GM18498 (cell line): ENCODE results near the gene ECI1.

ENCODE experiments used
- ATAC-seq: cut with Tn5 transposase; IDR thresholded peaks from one replicate; pipeline ENCODE4 v1.9.1; 2021; ENCODE audit warnings: mild to moderate bottlenecking, moderate library complexity; ENCODE audit not compliant: unreplicated experiment

The ECI1 gene

DNA sequence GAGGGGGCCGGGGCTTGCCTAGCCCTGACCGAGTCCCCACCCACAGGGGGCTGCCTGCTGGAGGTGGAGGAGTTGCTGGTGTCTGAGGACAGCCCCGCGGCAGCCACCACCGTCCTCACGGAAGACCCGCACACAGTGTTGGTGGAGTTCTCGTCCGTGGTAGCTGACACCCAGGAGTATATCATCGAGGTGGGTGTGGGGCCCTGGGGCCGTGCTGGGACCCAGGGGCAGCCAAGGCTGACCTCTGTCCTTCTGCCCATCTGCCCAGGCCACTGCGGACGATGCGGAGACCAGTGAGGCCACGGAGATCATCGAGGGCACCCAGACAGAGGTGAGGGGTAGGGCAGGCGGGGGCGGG lies 16.6 kb downstream of the ECI1 start:
- ATAC-seq, result no peak

- no peak for ATAC-seq
These were observed 17.2 kb downstream of the ECI1 start for GRCh38 chr16:2233872-2234812.

DNA sequence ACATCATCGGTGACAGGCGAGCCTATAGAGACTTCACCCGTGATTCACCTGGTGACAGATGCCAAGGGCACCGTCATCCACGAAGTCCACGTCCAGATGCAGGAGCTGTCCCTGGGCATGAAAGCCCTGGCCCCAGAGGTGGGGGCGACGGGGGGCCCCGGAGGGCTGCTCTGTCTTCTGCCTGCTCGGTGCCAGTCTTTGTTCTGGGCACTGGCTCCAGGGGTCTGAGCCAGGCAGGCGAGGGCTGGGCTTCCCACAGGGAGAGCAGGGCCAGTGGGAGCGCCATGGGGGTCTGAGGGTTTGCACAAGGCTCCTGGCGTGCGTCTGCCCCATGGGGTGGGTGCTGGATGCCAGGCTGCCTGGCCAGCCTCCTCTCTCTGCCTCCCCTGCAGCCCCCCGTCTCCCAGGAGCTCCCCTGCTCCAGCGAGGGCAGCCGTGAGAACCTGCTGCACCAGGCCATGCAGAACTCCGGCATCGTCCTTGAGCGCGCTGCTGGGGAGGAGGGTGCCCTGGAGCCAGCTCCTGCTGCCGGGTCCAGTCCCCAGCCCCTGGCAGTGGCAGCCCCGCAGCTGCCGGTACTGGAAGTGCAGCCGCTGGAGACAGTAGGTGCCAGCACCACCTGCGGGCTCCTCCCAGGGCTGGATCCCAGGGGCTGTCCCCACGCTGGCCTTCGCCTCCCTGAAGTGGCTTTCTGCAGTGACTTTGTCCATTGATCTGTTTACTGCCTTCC lies 18.2 kb downstream of the ECI1 start:
- no peak for ATAC-seq

- ATAC-seq, result no peak
These were observed 19.0 kb downstream of the ECI1 start for GRCh38 chr16:2232094-2232990.

- no peak for ATAC-seq
These were observed 20.1 kb downstream of the ECI1 start for GRCh38 chr16:2231016-2231931.

DNA sequence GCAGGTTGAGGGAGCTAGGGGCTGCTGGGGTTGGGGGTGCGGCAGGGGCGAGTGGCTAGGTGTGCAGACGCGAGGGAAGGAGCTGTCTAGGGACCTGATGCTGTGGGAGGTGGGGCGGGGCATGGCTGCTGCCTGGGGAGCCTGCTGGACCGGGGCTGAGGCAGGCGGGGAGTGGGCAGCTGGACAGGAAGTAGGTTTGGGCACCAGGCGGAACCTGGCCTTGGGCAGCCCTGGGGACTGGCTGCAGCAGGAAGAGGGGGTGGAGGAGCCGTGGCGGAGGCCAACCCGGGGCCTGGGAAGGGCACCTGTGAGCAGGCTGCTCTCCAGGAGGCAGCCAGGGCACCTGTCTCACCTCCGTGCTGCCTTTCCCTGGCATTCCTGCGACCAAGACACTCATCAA lies 21.0 kb downstream of the ECI1 start:
- ATAC-seq, result no peak

DNA sequence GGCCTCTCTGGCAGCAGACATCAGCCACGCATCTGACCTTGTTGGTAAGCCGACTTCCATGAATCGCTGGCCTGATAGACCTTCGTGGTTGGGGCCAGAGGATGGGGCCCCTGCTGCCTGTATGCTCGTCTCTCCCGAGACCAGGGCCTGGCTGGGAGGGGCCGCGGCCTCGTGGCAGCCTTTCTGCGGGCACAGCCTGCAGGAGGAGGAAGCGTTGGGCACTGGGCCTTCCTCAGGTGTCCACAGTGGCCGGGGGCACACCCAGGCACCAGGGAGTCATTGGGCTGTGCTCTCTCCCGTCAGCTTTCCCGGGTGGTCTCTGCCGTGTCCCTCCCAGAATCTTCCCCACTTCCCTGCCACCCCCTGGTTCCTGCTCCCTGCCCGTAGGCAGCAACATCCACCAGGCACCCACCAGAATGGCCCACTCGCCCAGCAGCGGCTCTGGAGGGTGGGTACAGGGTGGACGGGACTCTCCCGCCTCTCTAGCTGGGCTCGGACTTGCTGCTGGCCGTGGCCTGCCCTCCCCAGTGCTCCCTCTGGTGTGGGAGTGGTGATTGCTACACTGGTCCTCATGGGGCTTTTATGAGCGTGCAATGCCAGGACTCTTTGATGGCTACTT lies 21.6 kb downstream of the ECI1 start:
- no peak for ATAC-seq

- no peak for ATAC-seq
These were observed 22.3 kb downstream of the ECI1 start for GRCh38 chr16:2229091-2229490.

GRCh38 chr16:2228161-2228824 lies 23.1 kb downstream of the ECI1 start:
- no peak for ATAC-seq

- ATAC-seq, result no peak
These were observed 24.5 kb downstream of the ECI1 start for GRCh38 chr16:2226918-2227317.

DNA sequence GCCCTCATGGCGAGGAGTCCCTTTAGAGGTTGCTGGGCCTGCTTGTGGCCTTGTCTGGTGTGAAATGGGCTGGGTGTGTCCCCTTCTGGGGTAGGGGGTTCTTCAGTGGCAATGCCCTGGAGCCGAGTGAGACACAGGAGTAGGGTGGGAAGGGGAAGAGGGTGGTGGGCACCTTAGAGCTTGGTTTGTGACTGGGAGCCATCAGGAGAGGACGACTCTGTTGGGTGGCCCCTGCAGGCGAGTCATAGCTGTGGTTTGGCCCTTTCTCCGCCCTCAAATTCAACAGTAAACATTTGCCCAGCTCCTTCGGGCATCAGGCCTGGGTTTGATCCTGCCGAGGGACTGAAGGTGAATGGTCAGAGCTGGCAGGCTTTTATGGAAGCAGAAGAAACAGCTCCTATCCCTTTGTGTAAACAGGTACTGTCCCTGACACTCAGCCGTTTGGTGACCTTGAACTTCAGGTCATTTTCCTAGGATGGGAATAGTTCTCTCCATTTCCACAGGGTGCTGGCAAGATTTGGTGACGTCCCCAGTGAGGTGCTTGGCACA lies 25.1 kb downstream of the ECI1 start:
- ATAC-seq, result no peak

DNA sequence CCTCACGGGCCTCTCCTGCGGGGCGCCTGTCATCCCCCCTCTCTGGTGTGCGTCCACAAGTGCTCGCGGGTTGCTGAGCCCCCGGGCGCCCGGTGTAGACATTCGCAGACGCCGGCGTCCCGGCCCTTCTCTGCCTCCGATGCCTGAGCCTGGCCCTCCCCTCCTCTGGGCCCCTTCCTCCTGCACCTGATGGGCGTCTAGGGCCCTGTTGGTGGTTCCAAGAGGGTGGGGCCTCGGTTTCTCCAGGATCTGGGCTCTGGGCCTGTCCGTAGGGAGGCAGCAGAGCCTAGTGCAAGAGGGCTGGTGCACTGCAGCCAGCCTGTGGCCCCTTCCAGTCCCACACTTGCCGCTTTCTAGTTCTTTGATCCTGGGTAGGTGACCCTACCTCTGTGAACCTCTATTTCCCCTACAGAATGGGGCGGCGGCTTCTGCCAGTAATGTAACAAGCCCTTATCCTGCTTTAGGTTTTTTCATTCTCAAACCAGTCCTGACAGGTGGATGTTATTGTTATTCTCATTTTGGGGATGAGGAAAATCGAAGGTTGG lies 27.4 kb downstream of the ECI1 start:
- ATAC-seq, result peak; percentile 14

DNA sequence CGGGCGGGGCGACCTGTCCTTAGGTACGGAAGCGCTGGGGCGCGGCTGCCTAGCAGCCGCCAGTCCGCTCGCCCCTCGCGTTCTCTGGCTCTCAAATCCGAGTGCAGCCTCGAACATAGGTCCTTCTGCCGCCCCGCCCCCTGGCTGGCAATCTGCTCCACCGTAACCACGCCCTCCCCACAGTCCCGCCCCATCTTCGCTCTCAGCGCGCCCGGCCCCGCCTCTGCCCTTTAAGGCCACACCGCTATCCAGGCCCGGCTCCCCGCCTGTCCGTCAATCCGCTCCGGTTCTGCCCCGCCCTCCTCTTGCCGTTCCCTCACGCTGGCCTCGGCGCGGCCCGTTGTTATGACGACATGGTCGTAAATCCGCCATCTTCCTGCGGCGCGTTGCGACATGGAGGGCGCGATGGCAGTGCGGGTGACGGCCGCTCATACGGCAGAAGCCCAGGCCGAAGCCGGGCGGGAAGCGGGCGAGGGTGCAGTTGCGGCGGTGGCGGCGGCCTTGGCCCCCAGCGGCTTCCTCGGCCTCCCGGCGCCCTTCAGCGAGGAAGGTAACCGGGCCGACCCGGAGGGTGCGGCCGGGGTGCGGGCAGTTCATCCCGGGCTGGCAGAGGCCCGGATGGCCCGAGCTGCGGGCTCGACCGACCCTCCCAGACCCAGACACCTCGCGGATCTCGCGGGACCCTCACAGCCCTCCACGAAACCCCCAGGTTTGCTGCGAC lies 28.0 kb downstream of the ECI1 start, which contains the start of gene E4F1:
Gene E4F1 (plus strand): TSS at position 371 of the 721 bp plus-strand sequence. CDS start 23 bp downstream, at position 394.
- peak; percentile 96 for ATAC-seq

- ATAC-seq, result no peak
These were observed 35.1 kb downstream of the ECI1 start for GRCh38 chr16:2216330-2216729.

- ATAC-seq, result peak; percentile 83
These were observed 36.7 kb downstream of the ECI1 start, which contains the start of gene PGP for GRCh38 chr16:2214719-2214968. Gene PGP, minus strand, starts transcription at chr16:2214840. Its CDS starts 63 bp downstream, at chr16:2214777.

DNA sequence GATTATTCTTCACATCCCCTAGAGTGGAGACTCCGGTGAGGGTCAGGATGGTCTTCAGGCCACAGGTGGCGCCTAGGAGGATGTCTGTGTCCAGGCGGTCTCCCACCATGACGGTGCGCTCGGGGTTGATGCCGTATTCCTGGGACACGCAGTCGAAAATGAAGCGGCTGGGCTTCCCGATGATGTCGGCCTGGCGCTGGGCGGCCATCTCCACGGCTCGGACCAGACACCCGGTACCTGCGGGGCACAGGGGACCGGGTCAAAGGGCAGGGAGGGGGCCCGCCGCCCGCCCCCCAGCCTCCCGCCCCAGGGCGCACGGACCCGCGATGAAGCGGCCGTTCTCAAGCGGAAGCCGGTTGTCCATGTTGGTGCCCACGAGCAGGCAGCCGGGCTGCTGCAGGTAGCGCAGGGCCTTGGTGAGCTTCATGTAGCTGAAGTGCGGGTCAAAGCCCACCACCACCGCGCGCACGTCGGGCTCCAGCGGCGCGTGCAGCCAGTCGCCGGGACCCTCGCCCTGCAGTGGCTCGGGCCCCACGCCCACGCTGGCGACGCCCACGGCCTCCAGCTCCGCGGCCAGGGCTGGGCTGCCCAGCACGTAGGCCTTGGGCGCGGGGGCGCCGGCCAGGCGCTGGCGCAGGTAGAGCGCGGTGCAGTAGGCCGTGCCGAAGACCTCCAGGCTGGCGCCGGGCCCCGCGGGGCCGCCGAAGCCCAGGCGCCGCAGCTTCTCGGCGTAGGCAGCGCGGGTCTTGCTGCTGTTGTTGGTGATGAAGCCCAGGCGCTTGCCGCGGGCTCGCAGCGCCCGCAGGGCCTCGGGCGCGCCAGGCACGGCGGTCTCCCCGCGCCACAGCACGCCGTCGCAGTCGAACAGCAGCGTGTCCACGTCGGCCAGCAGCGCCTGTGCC lies 37.3 kb downstream of the ECI1 start:
- ATAC-seq, result peak; percentile 4
